Gastrocnemius medialis (tissue), 4 donors: ENCODE results near the gene NPHS2. TPM values are rescaled to one million over a fixed set of nuclear protein-coding genes. Genes with fewer than 3 reads are reported as not detected.

Experiments
- ATAC-seq, 2 donors: fragments of 150-250 bp; one replicate each; pipeline ENCODE4 v1.9.1; 2016
- DNase-seq, 2 donors: peaks; one replicate each; pipeline ENCODE4 v3.0.0-alpha.2; 2019
- H3K27ac ChIP-seq, 4 donors: fragments of 200-600 bp; sonication (generic); 1 replicate in 1 of 4; 2 replicates in 3 of 4; pipeline ENCODE4 v1.5.1; 2016 to 2018; ENCODE audit warnings: mild to moderate bottlenecking in 2 of 4, moderate library complexity in 1 of 4
- H3K27me3 ChIP-seq, 3 donors: fragments of 200-600 bp; sonication (generic) in 2 of 3; 1 replicate in 1 of 3; 2 replicates in 2 of 3; pipeline versions ENCODE4 v1.5.1 to v1.6.0; 2016 to 2019; ENCODE audit warnings: mild to moderate bottlenecking in 1 of 3, moderate library complexity in 1 of 3
- H3K36me3 ChIP-seq, 2 donors: fragments of 200-600 bp; sonication (generic) in 1 of 2; one replicate each; pipeline ENCODE4 v1.5.1; 2017 to 2018
- H3K4me1 ChIP-seq, 2 donors: fragments of 200-600 bp; sonication (generic) in 1 of 2; one replicate each; pipeline ENCODE4 v1.5.1; 2016 to 2017; ENCODE audit warnings: mild to moderate bottlenecking in 2 of 2
- H3K4me3 ChIP-seq, 4 donors: fragments of 200-600 bp; sonication (generic) in 3 of 4; 1 replicate in 1 of 4; 2 replicates in 3 of 4; pipeline ENCODE4 v1.5.1; 2016 to 2019; ENCODE audit warnings: mild to moderate bottlenecking in 2 of 4
- H3K9me3 ChIP-seq, 3 donors: fragments of 200-600 bp; sonication (generic) in 2 of 3; 1 replicate in 1 of 3; 2 replicates in 2 of 3; pipeline ENCODE4 v1.5.1; 2016 to 2019
- CTCF ChIP-seq, 5 experiments: fragments of 450-650 bp in 3 of 5; fragments of 200-600 bp in 2 of 5; sonication (generic) in 2 of 5; IDR thresholded peaks in 4 of 5; conservative IDR thresholded peaks in 1 of 5; 1 replicate in 4 of 5; 2 replicates in 1 of 5; pipeline ENCODE4 v1.5.1; 2016 to 2019; ENCODE audit warnings: antibody characterized with exemption in 5 of 5, mild to moderate bottlenecking in 3 of 5, moderate library complexity in 3 of 5
- POLR2A ChIP-seq, 2 donors: fragments of 450-650 bp; IDR thresholded peaks; one replicate each; pipeline ENCODE4 v1.6.1; 2017; ENCODE audit warnings: antibody characterized with exemption in 2 of 2, mild to moderate bottlenecking in 2 of 2, moderate library complexity in 2 of 2
- in situ Hi-C, 4 donors: fragments of 200-750 bp; cut with MboI; loops; one replicate each; pipeline versions ENCODE4 v1.15.0 to v1.8.0; 2017; ENCODE audit warnings: low sequenced_read_pairs in 4 of 4
- intact Hi-C: fragments of 100-400 bp; cut with DNase I; formaldehyde crosslinking; loops from one replicate; pipeline ENCODE4 v1.15.1; 2023; ENCODE audit warnings: low total_unique reads
- total RNA-seq, 4 donors: library from RNA; depleted of rRNA; stranded (reverse); fragments of >200 nt; gene quantifications; one replicate each; pipeline versions ENCODE4 v1.1.0 to v1.2.3, GENCODE V29; 2016

Gene NPHS2
- total RNA-seq, 4 donors from 2014 or later, result not detected

- intact Hi-C loops (no loop called here), in situ Hi-C loops (no loop called here)
- H3K36me3 ChIP-seq, result no peaks in the 10 kb centered on the region
- peaks cover 14 to 37% (median 17%) of the 10 kb centered on the region in 3 donors for H3K27me3 ChIP-seq
- H3K4me1 ChIP-seq, result no peaks in the 10 kb centered on the region
- no peak for TF ChIP-seq POLR2A (IDR thresholded peaks at IDR 0.05)
- TF ChIP-seq CTCF (IDR thresholded peaks at IDR 0.05 in 4 of 5, conservative IDR thresholded peaks at IDR 0.05 in 1 of 5), result no peak
- H3K4me3 ChIP-seq, result no peak overlapping the region
- DNase-seq (no peak), ATAC-seq (no peak)
- no peak overlapping the region for H3K27ac ChIP-seq
- H3K9me3 ChIP-seq, result no peaks in the 10 kb centered on the region
Observed at GRCh38 chr1:179589509-179589908, 13.8 kb upstream of the NPHS2 start.

GRCh38 chr1:179588425-179589024, 12.8 kb upstream of the NPHS2 start:
- H3K27ac ChIP-seq, result no peak overlapping the region
- H3K4me3 ChIP-seq, result no peak overlapping the region
- intact Hi-C loops, result no loop called here
- no peaks in the 10 kb centered on the region for H3K4me1 ChIP-seq
- DNase-seq, result no peak
- TF ChIP-seq CTCF (IDR thresholded peaks at IDR 0.05 in 4 of 5, conservative IDR thresholded peaks at IDR 0.05 in 1 of 5), result no peak
- H3K9me3 ChIP-seq, result no peaks in the 10 kb centered on the region
- in situ Hi-C loops, result no loop called here
- H3K36me3 ChIP-seq, result no peaks in the 10 kb centered on the region
- peaks cover 14 to 37% (median 17%) of the 10 kb centered on the region in 3 donors for H3K27me3 ChIP-seq
- ATAC-seq, result no peak

GRCh38 chr1:179587336-179587735, 11.6 kb upstream of the NPHS2 start:
- in situ Hi-C loops, result no loop called here
- TF ChIP-seq CTCF (IDR thresholded peaks at IDR 0.05 in 4 of 5, conservative IDR thresholded peaks at IDR 0.05 in 1 of 5) (no peak), POLR2A (IDR thresholded peaks at IDR 0.05) (no peak)
- no peaks in the 10 kb centered on the region for H3K36me3 ChIP-seq
- H3K27me3 ChIP-seq, result peaks cover 11 to 33% (median 17%) of the 10 kb centered on the region in 3 donors
- H3K9me3 ChIP-seq, result no peaks in the 10 kb centered on the region
- ATAC-seq (no peak), DNase-seq (no peak)
- intact Hi-C loops, result no loop called here
- no peak overlapping the region for H3K4me3 ChIP-seq
- no peaks in the 10 kb centered on the region for H3K4me1 ChIP-seq
- no peak overlapping the region for H3K27ac ChIP-seq

- intact Hi-C loops, result no loop called here
- ATAC-seq (peak; percentile 58 to 61), DNase-seq (peak in 1 of 2 donors; percentile 30)
- in situ Hi-C loops, result no loop called here
- Histone ChIP-seq H3K27ac (peak overlapping the region in 2 of 4 donors; percentile 58 to 69), H3K27me3 (peaks cover 2 to 22% (median 7%) of the 10 kb centered on the region in 3 donors), H3K9me3 (no peaks in the 10 kb centered on the region), H3K4me1 (no peaks in the 10 kb centered on the region), H3K4me3 (peak overlapping the region; percentile 30 to 52 (median 40)), H3K36me3 (no peaks in the 10 kb centered on the region)
- TF ChIP-seq CTCF (IDR thresholded peaks at IDR 0.05 in 4 of 5, conservative IDR thresholded peaks at IDR 0.05 in 1 of 5) (peak in 1 of 5 experiments; percentile 19), POLR2A (IDR thresholded peaks at IDR 0.05) (no peak)
Observed at GRCh38 chr1:179586107-179586823, 10.5 kb upstream of the NPHS2 start.
